ENCODE data around the gene RPS6KA1.

The RPS6KA1 gene

GRCh38 chr1:26614655-26615411 lies 85.3 kb downstream of the RPS6KA1 start:
- DNase-seq (ENCODE audit: low read depth): no peak
- no peak for TF ChIP-seq CTCF (conservative IDR thresholded peaks at IDR 0.05; ENCODE audit: control insufficient read depth, insufficient read depth, low read depth, low read length)
- no peak overlapping the region for H3K4me3 ChIP-seq (ENCODE audit: control insufficient read depth, low read depth, low read length)

GRCh38 chr1:26616881-26617280 lies 87.3 kb downstream of the RPS6KA1 start:
- no peak overlapping the region for H3K4me3 ChIP-seq (ENCODE audit: control insufficient read depth, low read depth, low read length)
- peak; percentile 29 for DNase-seq (ENCODE audit: low read depth)
- TF ChIP-seq CTCF (conservative IDR thresholded peaks at IDR 0.05; ENCODE audit: control insufficient read depth, insufficient read depth, low read depth, low read length): no peak

GRCh38 chr1:26618561-26618960 lies 89.0 kb downstream of the RPS6KA1 start:
- no peak for DNase-seq (ENCODE audit: low read depth)
- H3K4me3 ChIP-seq (ENCODE audit: control insufficient read depth, low read depth, low read length): no peak overlapping the region
- no peak for TF ChIP-seq CTCF (conservative IDR thresholded peaks at IDR 0.05; ENCODE audit: control insufficient read depth, insufficient read depth, low read depth, low read length)

Measured in fibroblast of mammary gland (primary cell).